KOPT-K1 (cell line): ENCODE data around the gene FGF7.
"Not testable (repeated sequence)": the region's sequence is repeated elsewhere in the genome, so short reads cannot be mapped to it uniquely, and the experiment has no call there.

Experiments
- H3K27ac ChIP-seq: fragments of 200-600 bp; sonication (generic); 2 replicates; pipeline ENCODE4 v1.5.1; 2016; ENCODE audit warnings: antibody characterized with exemption, mild to moderate bottlenecking, low read depth, low read length; ENCODE audit not compliant: poor library complexity, severe bottlenecking
- H3K36me3 ChIP-seq: fragments of 200-600 bp; sonication (generic); 2 replicates; pipeline ENCODE4 v1.5.1; 2017; ENCODE audit warnings: antibody characterized with exemption, mild to moderate bottlenecking, low read length, moderate library complexity; ENCODE audit not compliant: insufficient read depth
- H3K9me3 ChIP-seq: fragments of 200-600 bp; sonication (generic); 2 replicates; pipeline ENCODE4 v1.5.1; 2017; ENCODE audit warnings: antibody characterized with exemption, low read length, mild to moderate bottlenecking; ENCODE audit not compliant: insufficient read depth, poor library complexity, severe bottlenecking

Gene FGF7

GRCh38 chr15:49464522-49464921, 41.5 kb downstream of the FGF7 start:
- H3K27ac ChIP-seq = no peak overlapping the region
- H3K9me3 ChIP-seq = no peaks in the 10 kb centered on the region
- H3K36me3 ChIP-seq = no peaks in the 10 kb centered on the region

GRCh38 chr15:49466119-49466518, 43.1 kb downstream of the FGF7 start:
- Histone ChIP-seq H3K36me3 (no peaks in the 10 kb centered on the region), H3K9me3 (no peaks in the 10 kb centered on the region), H3K27ac (no peak overlapping the region)

DNA sequence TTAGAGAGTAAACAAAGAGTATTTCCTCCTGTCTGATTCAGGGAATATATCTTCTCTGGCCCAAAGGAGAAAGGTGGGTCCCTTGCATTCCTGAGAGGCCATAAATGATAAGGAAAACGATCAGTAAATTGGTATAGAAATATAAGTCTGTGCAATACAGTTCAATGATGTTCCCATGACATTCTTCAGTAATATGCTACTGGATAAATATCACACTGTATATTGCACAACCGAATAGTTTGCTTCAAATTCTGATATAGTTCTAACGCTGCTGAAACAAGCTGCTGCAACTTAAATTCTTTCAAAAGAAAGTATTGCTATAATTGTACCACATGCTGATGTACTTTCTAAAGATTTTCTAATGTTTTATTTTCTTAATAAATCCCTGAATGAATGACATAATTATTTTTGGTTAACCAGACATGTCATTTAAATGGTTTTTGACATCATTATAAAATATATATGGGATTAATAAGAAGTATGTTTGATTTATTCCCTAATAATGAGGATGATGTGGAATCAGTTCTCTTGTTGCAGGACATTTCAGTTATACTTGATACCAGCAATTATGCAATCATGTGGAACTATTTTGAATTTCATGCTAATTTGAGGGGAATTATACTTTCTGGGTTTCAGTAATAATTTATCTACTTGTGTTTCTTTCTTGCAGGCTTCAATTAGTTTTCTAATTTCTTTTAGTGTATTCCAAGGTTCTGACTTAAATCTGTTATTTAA, 44.9 kb downstream of the FGF7 start:
- Histone ChIP-seq H3K27ac (no peak overlapping the region), H3K36me3 (no peaks in the 10 kb centered on the region), H3K9me3 (no peaks in the 10 kb centered on the region)

DNA sequence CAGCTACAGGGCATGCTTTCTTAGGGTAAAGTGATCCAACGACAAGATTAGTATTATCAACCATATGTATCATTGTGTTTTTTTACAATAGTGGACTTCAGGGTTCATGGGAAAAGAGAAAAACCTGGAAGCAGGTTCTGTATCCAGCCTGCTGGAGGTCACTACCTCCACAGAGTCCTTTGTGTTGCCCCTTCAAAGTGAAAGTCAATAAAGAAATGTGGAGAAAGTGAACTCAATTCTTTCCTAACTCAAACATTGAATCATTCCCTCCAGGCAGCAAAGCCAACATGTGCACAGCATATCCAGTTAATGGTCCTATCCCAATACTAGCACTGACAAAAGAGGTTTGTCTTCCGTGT, 45.4 kb downstream of the FGF7 start:
- H3K27ac ChIP-seq = no peak overlapping the region
- no peaks in the 10 kb centered on the region for H3K36me3 ChIP-seq
- H3K9me3 ChIP-seq = no peaks in the 10 kb centered on the region

DNA sequence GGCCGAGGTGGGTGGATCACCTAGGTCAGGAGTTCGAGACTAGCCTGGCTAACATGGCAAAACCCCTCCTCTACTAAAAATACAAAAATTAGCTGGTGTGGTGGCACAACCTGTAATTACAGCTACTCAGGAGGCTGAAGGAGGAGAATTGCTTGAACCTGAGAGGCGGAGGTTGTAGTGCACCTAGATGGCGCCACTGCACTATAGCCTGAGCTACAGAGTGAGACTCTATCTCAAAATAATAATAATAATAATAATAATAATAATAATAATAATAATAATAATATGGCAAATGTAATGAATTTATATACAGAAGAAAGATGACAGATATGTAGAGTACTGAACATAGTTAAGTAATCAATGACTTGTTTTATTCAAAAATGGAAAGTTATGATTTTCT, 48.2 kb downstream of the FGF7 start:
- H3K9me3 ChIP-seq, H3K36me3 ChIP-seq, H3K27ac ChIP-seq: not testable (repeated sequence)

- no peaks in the 10 kb centered on the region for H3K36me3 ChIP-seq
- H3K9me3 ChIP-seq = no peaks in the 10 kb centered on the region
- no peak overlapping the region for H3K27ac ChIP-seq
Observed at GRCh38 chr15:49471733-49472132, 48.7 kb downstream of the FGF7 start.

- no peaks in the 10 kb centered on the region for H3K9me3 ChIP-seq
- no peaks in the 10 kb centered on the region for H3K36me3 ChIP-seq
- no peak overlapping the region for H3K27ac ChIP-seq
Observed at GRCh38 chr15:49472338-49472737, 49.3 kb downstream of the FGF7 start.

DNA sequence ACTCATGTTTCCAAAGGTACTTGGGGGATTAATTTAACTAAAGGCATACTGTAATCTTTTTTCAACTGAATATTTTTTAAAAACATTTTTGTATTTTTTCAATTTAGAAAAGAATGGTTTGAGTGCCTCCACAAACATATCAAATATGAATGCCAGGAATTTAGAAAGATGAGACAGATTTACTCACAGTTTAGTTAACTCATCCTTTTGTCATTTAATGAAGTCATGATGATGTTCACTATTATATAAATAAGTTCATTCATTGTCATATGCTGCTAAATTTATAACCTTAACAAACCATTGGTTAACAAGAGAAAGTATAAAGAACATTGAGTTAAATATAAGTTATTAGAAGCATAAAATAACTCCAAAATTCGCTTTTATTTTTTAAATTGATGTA, 50.0 kb downstream of the FGF7 start:
- no peaks in the 10 kb centered on the region for H3K36me3 ChIP-seq
- H3K9me3 ChIP-seq = no peaks in the 10 kb centered on the region
- no peak overlapping the region for H3K27ac ChIP-seq

DNA sequence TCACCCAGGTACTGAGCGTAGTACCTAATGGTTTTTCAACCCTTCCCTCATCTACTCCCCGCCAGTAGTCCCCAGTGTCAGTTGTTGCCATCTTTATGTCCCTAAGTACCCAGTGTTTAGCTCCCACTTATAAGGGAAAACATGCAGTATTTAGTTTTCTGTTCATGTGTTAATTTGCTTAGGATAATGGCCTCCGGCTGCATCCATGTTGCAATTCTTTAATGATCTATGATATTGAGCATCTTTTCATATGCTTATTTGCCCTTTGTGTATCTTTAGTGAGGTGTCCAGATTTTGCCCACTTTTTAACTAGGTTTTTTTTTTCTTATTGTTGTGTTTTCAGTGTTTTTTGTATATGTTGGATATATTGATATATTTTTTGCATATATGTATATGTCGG, 55.0 kb downstream of the FGF7 start:
- not testable (repeated sequence) for H3K9me3 ChIP-seq, H3K27ac ChIP-seq, H3K36me3 ChIP-seq

- not testable (repeated sequence) for H3K27ac ChIP-seq, H3K9me3 ChIP-seq, H3K36me3 ChIP-seq
Observed at GRCh38 chr15:49478982-49479381, 55.9 kb downstream of the FGF7 start.

GRCh38 chr15:49485401-49485800, 62.4 kb downstream of the FGF7 start:
- not testable (repeated sequence) for H3K36me3 ChIP-seq, H3K9me3 ChIP-seq, H3K27ac ChIP-seq

DNA sequence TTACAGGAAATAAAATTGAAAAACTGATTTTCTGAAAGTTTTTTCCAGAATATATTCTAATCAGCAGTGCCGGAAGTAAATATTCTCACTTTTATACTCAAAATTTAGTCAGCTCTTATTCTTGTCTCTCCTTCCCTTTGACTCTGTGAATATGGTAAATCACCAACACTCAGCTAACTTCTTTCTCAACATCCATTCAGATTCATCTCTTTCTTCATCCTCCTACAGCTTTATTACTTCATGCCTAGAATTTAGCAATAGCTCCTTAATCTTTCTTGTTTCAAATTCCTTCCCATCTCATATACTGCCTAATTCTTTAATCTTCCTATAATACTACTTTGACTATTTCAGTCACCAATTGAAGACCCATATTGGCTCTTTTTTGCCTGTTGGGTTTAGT, 67.9 kb downstream of the FGF7 start:
- Histone ChIP-seq H3K9me3 (no peaks in the 10 kb centered on the region), H3K36me3 (no peaks in the 10 kb centered on the region), H3K27ac (no peak overlapping the region)

- H3K27ac ChIP-seq = no peak overlapping the region
- no peaks in the 10 kb centered on the region for H3K36me3 ChIP-seq
- H3K9me3 ChIP-seq = no peaks in the 10 kb centered on the region
Observed at GRCh38 chr15:49492151-49492550, 69.1 kb downstream of the FGF7 start.

DNA sequence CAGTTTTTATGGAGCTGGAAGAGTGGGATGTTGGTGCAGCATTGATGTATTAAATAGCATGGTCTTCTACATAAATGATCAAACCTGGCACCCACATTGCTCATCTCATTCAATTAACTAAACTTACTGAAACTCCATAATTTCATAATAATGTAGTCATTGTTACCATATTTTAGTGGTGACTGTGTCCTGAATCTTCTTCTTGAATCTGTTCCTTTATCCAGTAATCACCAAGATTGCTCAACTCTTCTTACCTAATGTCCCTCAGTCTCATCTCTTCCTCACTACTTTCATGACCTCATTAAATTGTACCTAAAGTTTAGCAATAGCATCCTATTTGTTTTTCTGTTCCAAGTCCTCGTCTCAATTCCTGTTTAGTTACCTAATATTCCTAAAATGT, 69.8 kb downstream of the FGF7 start:
- H3K36me3 ChIP-seq = no peaks in the 10 kb centered on the region
- H3K27ac ChIP-seq = no peak overlapping the region

GRCh38 chr15:49494842-49495241, 71.8 kb downstream of the FGF7 start:
- no peaks in the 10 kb centered on the region for H3K9me3 ChIP-seq
- no peaks in the 10 kb centered on the region for H3K36me3 ChIP-seq
- H3K27ac ChIP-seq = no peak overlapping the region

More for the DNA sequence above, 69.8 kb downstream of the FGF7 start:
- no peaks in the 10 kb centered on the region for H3K9me3 ChIP-seq

GRCh38 chr15:49495993-49496753, 73.1 kb downstream of the FGF7 start:
- Histone ChIP-seq H3K36me3 (no peaks in the 10 kb centered on the region), H3K27ac (no peak overlapping the region), H3K9me3 (peaks cover 3% of the 10 kb centered on the region)
